Glutamatergic neuron (in vitro differentiated cells): ENCODE results near the gene QRICH1. TPM values are rescaled to one million over a fixed set of nuclear protein-coding genes. Genes with fewer than 3 reads are reported as not detected.

Source experiments
- DNase-seq: peaks from one replicate; pipeline ENCODE4 v3.0.0; 2022
- H3K27ac Mint-ChIP-seq: one replicate; pipeline ENCODE4 v1.8.0; 2020; ENCODE audit warnings: mild to moderate bottlenecking, mixed read lengths, inconsistent platforms; ENCODE audit not compliant: unreplicated experiment
- H3K27me3 Mint-ChIP-seq: one replicate; pipeline ENCODE4 v1.8.0; 2020; ENCODE audit warnings: mild to moderate bottlenecking, moderate library complexity, mixed read lengths, inconsistent platforms; ENCODE audit not compliant: unreplicated experiment
- H3K36me3 Mint-ChIP-seq: one replicate; pipeline ENCODE4 v1.8.0; 2020; ENCODE audit warnings: mild to moderate bottlenecking, mixed read lengths, inconsistent platforms; ENCODE audit not compliant: unreplicated experiment
- H3K4me1 Mint-ChIP-seq: one replicate; pipeline ENCODE4 v1.8.0; 2020; ENCODE audit warnings: mild to moderate bottlenecking, low read depth, mixed read lengths, inconsistent platforms; ENCODE audit not compliant: unreplicated experiment
- H3K4me3 Mint-ChIP-seq: one replicate; pipeline ENCODE4 v1.8.0; 2020; ENCODE audit warnings: mild to moderate bottlenecking, mixed read lengths, inconsistent platforms; ENCODE audit not compliant: unreplicated experiment
- H3K9me3 Mint-ChIP-seq: one replicate; pipeline ENCODE4 v1.8.0; 2020; ENCODE audit warnings: mild to moderate bottlenecking, moderate library complexity, mixed read lengths, inconsistent platforms; ENCODE audit not compliant: unreplicated experiment
- microRNA-seq: library from miRNA; unstranded; fragments of <30 nt; microRNA quantifications from one replicate; pipeline ENCODE4, GENCODE V29; 2020; ENCODE audit not compliant: unreplicated experiment
- total RNA-seq: library from RNA; stranded (reverse); fragmentation: NEBNext Ultra II Directional; extraction: Animal tissue kit (Norgen Biotek cat#: 25700); gene quantifications from one replicate; pipeline ENCODE4 v1.2.1, GENCODE V29; 2021; ENCODE audit not compliant: unreplicated experiment
- TF ChIP-seq, protein P1 (sequence below): fragments of 200-600 bp; sonication (generic); IDR thresholded peaks from one replicate; pipeline ENCODE4 v1.5.0; 2021; ENCODE audit not compliant: partially characterized antibody, unreplicated experiment

QRICH1 gene
- total RNA-seq, 1 donor from 2014 or later: 135 TPM

DNA sequence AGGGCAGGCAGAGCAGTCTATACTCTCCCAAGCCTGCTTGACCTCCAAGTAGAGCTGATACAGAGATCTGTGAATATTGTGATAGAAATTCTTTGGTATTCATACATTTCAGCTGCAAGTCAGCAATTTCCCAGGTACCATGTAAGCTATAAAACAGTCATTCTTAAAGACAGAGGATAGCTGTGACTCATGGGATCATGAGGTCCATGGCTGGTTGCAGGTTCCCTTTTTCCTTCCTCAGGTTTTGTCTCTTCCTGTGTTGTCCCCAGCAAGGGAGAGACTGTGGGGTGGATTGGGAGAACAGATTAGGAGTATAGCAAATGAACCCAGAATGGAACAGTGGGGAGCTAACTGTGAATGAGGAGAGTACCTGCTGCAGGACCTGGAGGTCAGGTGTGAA, 109.2 kb downstream of the QRICH1 start:
- TF ChIP-seq, protein P1, sequence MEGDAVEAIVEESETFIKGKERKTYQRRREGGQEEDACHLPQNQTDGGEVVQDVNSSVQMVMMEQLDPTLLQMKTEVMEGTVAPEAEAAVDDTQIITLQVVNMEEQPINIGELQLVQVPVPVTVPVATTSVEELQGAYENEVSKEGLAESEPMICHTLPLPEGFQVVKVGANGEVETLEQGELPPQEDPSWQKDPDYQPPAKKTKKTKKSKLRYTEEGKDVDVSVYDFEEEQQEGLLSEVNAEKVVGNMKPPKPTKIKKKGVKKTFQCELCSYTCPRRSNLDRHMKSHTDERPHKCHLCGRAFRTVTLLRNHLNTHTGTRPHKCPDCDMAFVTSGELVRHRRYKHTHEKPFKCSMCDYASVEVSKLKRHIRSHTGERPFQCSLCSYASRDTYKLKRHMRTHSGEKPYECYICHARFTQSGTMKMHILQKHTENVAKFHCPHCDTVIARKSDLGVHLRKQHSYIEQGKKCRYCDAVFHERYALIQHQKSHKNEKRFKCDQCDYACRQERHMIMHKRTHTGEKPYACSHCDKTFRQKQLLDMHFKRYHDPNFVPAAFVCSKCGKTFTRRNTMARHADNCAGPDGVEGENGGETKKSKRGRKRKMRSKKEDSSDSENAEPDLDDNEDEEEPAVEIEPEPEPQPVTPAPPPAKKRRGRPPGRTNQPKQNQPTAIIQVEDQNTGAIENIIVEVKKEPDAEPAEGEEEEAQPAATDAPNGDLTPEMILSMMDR: no peak
- Mint-ChIP-seq H3K4me3 (no peak overlapping the region), H3K36me3 (no peaks in the 10 kb centered on the region), H3K27me3 (peaks cover 3% of the 10 kb centered on the region), H3K27ac (no peak overlapping the region), H3K9me3 (peaks cover 3% of the 10 kb centered on the region), H3K4me1 (peaks cover 8% of the 10 kb centered on the region)
- no peak for DNase-seq

DNA sequence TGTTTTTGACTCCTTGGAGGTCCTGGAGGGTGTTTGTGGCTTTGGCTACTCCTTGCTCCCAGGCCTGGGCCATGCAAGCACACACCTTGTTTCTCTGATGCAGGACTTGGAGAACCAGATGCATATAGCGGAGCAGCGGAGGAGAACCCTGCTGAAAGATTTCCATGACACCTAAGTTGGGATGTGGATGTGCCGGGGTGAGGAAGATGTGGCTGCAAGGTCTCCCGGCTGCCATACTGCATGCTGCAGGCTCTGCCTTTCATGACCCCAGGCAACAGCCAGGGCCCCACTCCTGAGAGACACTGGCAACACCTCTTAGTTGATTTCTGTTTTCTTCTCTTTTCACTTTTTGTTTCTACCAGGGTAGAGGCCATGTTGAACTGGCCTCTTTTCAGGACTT, 110.8 kb downstream of the QRICH1 start:
- no peaks in the 10 kb centered on the region for H3K27me3 Mint-ChIP-seq
- no peak for DNase-seq
- TF ChIP-seq, protein P1: no peak
- no peaks in the 10 kb centered on the region for H3K9me3 Mint-ChIP-seq
- no peak overlapping the region for H3K4me3 Mint-ChIP-seq
- H3K36me3 Mint-ChIP-seq: no peaks in the 10 kb centered on the region
- no peak overlapping the region for H3K27ac Mint-ChIP-seq
- H3K4me1 Mint-ChIP-seq: peaks cover 2% of the 10 kb centered on the region

DNA sequence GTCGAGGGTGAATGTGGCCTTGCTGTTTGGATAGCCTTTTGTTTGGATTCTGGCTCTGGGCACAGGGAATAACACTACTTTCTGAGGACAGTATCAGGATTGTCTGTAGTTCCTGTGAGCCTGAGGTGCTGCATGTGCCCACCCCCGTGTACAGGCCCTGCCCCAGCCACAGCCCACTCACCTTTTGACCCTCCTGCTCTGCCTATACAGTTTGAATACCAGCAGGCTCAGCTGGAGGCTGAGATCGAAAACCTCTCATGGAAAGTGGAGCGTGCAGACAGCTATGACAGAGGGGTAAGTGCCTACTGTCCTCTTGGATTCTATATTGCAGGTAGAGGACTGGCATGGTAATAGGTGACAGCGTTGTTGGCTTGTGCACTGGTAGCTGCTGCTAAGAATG, 111.2 kb downstream of the QRICH1 start:
- TF ChIP-seq, protein P1: no peak
- no peaks in the 10 kb centered on the region for H3K9me3 Mint-ChIP-seq
- H3K27me3 Mint-ChIP-seq: no peaks in the 10 kb centered on the region
- H3K27ac Mint-ChIP-seq: no peak overlapping the region
- H3K4me1 Mint-ChIP-seq: no peaks in the 10 kb centered on the region
- H3K4me3 Mint-ChIP-seq: no peak overlapping the region
- DNase-seq: no peak
- no peaks in the 10 kb centered on the region for H3K36me3 Mint-ChIP-seq

DNA sequence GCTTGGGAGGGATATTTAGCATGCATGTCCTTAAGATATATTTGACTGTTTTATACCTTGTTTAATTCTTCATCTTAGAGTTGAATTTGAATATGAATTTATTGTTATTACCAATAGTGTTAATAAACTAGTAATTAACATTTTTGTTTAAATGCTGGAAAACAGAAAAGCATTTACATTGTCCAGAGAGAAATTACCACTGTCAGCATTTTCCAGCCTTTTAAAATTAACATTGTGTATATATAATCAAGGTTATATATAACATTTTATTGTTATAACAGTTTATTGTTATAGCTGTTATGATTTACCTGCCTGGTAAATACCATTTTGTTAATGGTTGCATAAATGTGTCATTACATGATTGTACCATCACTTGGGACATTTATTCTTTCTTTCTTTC, 111.9 kb downstream of the QRICH1 start:
- TF ChIP-seq, protein P1: no peak
- no peak overlapping the region for H3K27ac Mint-ChIP-seq
- no peaks in the 10 kb centered on the region for H3K36me3 Mint-ChIP-seq
- H3K4me1 Mint-ChIP-seq: no peaks in the 10 kb centered on the region
- no peaks in the 10 kb centered on the region for H3K9me3 Mint-ChIP-seq
- H3K4me3 Mint-ChIP-seq: no peak overlapping the region
- no peak for DNase-seq
- no peaks in the 10 kb centered on the region for H3K27me3 Mint-ChIP-seq

DNA sequence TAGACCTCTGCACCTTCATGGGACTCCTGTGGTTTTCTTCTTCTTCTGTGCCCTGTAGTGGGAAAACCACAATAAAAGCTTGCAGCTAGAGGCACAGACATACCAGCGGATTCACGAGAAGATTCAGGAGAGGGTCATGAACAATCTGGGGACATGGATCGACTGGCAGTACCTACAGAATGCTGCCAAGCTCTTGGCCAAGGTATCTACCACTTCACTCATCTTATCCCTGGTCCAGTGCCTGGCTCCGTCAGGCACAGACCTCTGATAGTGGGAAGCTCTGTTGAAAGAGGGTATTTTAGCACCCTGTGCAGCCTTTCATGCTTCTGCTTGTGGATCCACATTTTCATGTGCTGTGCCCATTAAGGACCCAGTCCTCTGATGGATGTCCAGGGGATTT, 113.6 kb downstream of the QRICH1 start:
- H3K4me1 Mint-ChIP-seq: no peaks in the 10 kb centered on the region
- no peak overlapping the region for H3K27ac Mint-ChIP-seq
- H3K27me3 Mint-ChIP-seq: no peaks in the 10 kb centered on the region
- no peak for DNase-seq
- TF ChIP-seq, protein P1: no peak
- H3K36me3 Mint-ChIP-seq: no peaks in the 10 kb centered on the region
- no peaks in the 10 kb centered on the region for H3K9me3 Mint-ChIP-seq
- H3K4me3 Mint-ChIP-seq: no peak overlapping the region

Small RNA genes lying within 50 kb of the gene (microRNA-seq; reads per million reads assigned to microRNA genes)
- gene MIR191: 5,745 reads per million, percentile 97 among the genes with 10 or more reads in this experiment
- gene MIR425: 4,427 reads per million, percentile 96 among the genes with 10 or more reads in this experiment
- 1.1 reads per million for gene MIR6890

Other genes starting within 250 kb of the QRICH1 start
- gene PRKAR2A, start 246.2 kb downstream of the QRICH1 start, total RNA-seq: 55.5 TPM
- gene SLC25A20, start 195.2 kb downstream of the QRICH1 start, total RNA-seq: 24.3 TPM
- gene ARIH2, start 175.2 kb downstream of the QRICH1 start, total RNA-seq: 74.6 TPM
- 18.4 TPM for gene P4HTM, start 103.8 kb downstream of the QRICH1 start, total RNA-seq
- gene WDR6, start 86.7 kb downstream of the QRICH1 start, total RNA-seq: 236 TPM
- gene DALRD3, start 75.5 kb downstream of the QRICH1 start, total RNA-seq: 26.3 TPM
- 50.6 TPM for gene NDUFAF3, start 72.0 kb downstream of the QRICH1 start, total RNA-seq
- 100 TPM for gene IMPDH2, start 64.7 kb downstream of the QRICH1 start, total RNA-seq
- 266 TPM for gene QARS1, start 10.7 kb upstream of the QRICH1 start, total RNA-seq
- gene USP19, start 26.8 kb upstream of the QRICH1 start, total RNA-seq: 83.1 TPM
- 16.6 TPM for gene LAMB2, start 39.0 kb upstream of the QRICH1 start, total RNA-seq
- gene CCDC71, start 72.3 kb upstream of the QRICH1 start, total RNA-seq: 22.1 TPM
- gene KLHDC8B, start 77.5 kb upstream of the QRICH1 start, total RNA-seq: 36.3 TPM
- gene C3orf62, start 183.2 kb upstream of the QRICH1 start, total RNA-seq: 7.5 TPM
- gene USP4, start 246.0 kb upstream of the QRICH1 start, total RNA-seq: 70.0 TPM